ENCODE measurements around the gene CRADD. TPM values are rescaled to one million over a fixed set of nuclear protein-coding genes. Genes with fewer than 3 reads are reported as not detected.

Gene CRADD
- total RNA-seq, 1 donor from 2014 or later: not detected

- Histone ChIP-seq H3K36me3 (no peaks in the 10 kb centered on the region), H3K4me3 (no peak overlapping the region), H3K27me3 (no peaks in the 10 kb centered on the region), H3K27ac (no peak overlapping the region), H3K9me3 (peaks cover 13 to 42% of the 10 kb centered on the region in 2 donors), H3K4me1 (no peaks in the 10 kb centered on the region)
- intact Hi-C loops (cut with DNase I): no loop called here
- DNase-seq (ENCODE audit: low spot score in 2 of 2): no peak
- TF ChIP-seq CTCF (IDR thresholded peaks at IDR 0.05): no peak
Measured at GRCh38 chr12:93877446-93877845, 200.3 kb downstream of the CRADD start.

DNA sequence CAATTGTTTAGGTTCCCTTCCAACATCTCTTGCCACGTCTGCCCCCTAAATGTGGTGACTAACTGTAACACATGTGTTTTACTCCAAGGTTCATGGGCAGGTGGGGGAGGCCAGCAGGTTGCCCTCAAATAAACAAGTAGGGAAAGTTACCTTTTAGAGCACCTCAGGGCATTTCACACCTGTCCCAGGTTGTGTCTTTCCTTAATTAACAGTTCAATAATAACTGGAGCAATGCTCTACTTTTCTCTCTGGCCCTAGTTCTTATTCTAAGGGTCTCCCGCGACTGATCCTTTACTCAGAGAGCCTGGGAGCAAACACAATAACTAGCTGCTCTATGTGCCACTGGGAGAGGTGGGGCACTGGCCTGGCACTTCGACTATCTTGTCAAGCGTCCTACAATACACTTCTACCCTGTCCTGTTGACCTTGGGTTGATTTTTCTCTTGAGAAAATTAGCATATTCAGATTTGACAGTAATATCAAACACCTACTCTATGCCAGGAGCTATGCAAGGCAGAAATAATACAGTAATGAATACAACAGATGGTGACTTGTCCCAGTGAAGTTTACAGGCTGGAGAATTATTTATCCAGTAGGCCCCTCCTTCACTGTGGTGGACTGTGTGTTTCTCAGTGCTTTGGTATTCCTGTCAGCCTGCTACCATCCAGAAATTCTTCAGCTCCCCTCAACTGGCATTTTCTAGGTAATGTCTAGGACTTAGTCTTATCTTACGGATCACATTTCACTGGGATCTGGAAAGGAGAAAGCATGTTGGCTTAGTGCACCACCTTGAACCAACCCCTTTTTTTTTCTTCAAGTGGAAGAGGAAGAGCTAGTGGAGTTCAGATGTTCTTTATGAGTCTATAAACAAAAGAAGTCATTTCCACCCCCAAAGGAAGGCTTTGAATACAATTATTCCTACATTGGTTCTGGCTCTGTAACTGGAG lies 202.6 kb downstream of the CRADD start:
- no peaks in the 10 kb centered on the region for H3K36me3 ChIP-seq
- H3K4me3 ChIP-seq: no peak overlapping the region
- intact Hi-C loops (cut with DNase I): no loop called here
- H3K4me1 ChIP-seq: no peaks in the 10 kb centered on the region
- H3K27me3 ChIP-seq: no peaks in the 10 kb centered on the region
- peaks cover 13 to 20% of the 10 kb centered on the region in 2 donors for H3K9me3 ChIP-seq
- no peak for TF ChIP-seq CTCF (IDR thresholded peaks at IDR 0.05)
- no peak overlapping the region for H3K27ac ChIP-seq
- DNase-seq (ENCODE audit: low spot score in 2 of 2): no peak

DNA sequence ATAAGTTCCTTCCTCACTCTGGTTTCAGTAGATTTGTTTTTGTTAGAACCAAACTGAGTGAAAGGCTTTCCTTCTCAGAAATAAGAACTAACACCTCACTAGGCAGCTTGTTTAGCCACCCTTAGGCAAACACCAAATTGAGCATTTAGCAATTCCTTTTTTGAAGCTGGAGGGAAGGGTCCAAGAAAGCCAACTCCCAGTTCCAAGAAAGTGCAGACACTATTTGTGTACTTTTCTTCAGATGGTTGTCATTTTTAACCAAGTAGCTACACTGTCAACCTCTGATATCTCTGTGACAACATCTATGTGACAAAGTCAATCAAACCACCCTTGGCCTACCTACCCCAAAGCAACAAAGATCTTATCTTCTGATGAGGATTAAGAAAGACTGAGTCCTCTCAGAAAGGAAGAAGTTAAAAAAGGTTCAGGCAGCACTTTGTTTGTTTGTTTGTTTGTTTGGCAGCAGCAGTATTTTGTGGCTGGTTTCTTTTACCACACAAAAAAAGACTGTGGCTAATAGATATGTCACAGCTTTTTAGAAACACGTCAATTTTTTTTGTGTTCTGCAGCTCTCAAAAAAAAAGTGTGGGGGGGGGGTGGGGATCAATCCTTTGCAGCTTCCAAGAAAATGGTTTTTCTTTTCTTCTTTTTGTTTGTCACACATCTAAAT lies 203.8 kb downstream of the CRADD start:
- H3K9me3 ChIP-seq: peaks cover 6 to 8% of the 10 kb centered on the region in 2 donors
- no peaks in the 10 kb centered on the region for H3K4me1 ChIP-seq
- intact Hi-C loops (cut with DNase I): no loop called here
- DNase-seq (ENCODE audit: low spot score in 2 of 2): no peak
- H3K27me3 ChIP-seq: no peaks in the 10 kb centered on the region
- no peaks in the 10 kb centered on the region for H3K36me3 ChIP-seq
- TF ChIP-seq CTCF (IDR thresholded peaks at IDR 0.05): no peak
- H3K27ac ChIP-seq: no peak overlapping the region
- H3K4me3 ChIP-seq: no peak overlapping the region

GRCh38 chr12:93882763-93883162 lies 205.6 kb downstream of the CRADD start:
- intact Hi-C loops (cut with DNase I): no loop called here
- TF ChIP-seq CTCF (IDR thresholded peaks at IDR 0.05): no peak
- Histone ChIP-seq H3K27me3 (no peaks in the 10 kb centered on the region), H3K4me3 (no peak overlapping the region), H3K4me1 (no peaks in the 10 kb centered on the region), H3K9me3 (no peaks in the 10 kb centered on the region), H3K36me3 (no peaks in the 10 kb centered on the region), H3K27ac (no peak overlapping the region)
- DNase-seq (ENCODE audit: low spot score in 2 of 2): no peak

DNA sequence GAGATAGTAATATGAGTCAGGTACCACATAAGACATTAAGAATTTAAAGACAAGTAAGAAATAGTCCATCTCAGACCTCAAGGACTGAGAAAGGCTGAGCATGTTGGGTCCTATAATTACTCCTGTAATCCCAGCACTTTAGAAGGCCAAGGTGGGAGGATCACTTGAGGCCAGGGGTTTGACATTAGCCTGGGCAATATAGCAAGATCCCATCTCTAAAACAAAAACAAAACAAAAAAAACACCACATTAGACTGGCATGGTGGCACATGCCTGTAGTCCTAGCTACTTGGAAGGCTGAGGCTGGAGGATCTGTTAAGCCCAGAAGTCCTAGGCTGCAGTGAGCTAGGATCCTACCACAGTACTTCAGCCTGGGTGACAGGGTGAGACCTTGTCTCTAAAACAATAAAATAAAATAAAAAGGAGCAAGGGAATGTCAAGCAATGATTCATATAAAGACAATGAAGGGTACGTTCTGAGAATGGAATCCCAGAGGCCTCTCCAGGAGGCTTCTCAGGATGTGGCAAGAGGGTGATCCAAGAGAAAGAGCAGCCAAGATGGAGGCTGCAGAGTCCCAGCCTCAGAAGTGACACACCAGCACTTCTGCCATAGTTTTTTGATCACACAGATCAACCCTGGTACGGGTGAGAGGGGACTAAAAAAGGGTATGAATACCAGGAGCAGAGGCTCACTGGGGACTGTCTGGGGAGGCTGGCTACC lies 206.4 kb downstream of the CRADD start:
- no peak for TF ChIP-seq CTCF (IDR thresholded peaks at IDR 0.05)
- Histone ChIP-seq H3K27ac (no peak overlapping the region), H3K4me3 (no peak overlapping the region), H3K4me1 (no peaks in the 10 kb centered on the region), H3K27me3 (no peaks in the 10 kb centered on the region), H3K36me3 (no peaks in the 10 kb centered on the region), H3K9me3 (no peaks in the 10 kb centered on the region)
- no peak for DNase-seq (ENCODE audit: low spot score in 2 of 2)
- intact Hi-C loops (cut with DNase I): no loop called here
